GM21717 (cell line): ENCODE data around the gene PILRA.
"Not testable (repeated sequence)": the region's sequence is repeated elsewhere in the genome, so short reads cannot be mapped to it uniquely, and the experiment has no call there.

Experiments used
- ATAC-seq: cut with Tn5 transposase; IDR thresholded peaks from one replicate; pipeline ENCODE4 v1.9.1; 2021; ENCODE audit warnings: mild to moderate bottlenecking, moderate library complexity; ENCODE audit not compliant: unreplicated experiment

PILRA gene

DNA sequence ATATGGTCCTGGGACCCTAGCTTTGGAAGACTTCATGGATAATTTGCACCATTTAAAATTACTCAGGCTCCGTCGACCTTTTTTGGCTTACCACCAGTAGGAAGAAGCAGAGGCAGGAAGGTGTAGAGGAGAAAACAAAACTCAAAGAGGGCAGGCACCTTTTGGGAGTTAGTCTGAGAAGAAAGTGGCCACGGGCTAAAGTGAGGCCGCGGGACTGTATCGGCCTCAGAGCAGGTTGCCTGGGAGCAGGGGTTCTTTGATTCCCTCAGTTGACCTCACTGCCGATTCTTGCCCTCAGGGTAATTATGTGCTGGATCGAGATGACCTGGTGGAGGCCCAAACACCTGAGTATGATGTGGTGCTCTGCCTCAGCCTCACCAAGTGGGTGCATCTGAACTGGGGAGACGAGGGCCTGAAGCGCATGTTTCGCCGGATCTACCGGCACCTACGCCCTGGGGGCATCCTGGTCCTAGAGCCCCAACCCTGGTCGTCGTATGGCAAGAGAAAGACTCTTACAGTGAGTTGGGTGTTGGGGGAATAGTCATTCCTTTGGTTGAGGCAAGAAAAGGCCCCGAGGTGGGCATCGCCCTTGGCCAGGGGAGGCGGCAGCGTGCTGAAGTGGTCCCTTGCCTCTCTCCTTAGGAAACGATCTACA, 59.5 kb downstream of the PILRA start:
- ATAC-seq = no peak

DNA sequence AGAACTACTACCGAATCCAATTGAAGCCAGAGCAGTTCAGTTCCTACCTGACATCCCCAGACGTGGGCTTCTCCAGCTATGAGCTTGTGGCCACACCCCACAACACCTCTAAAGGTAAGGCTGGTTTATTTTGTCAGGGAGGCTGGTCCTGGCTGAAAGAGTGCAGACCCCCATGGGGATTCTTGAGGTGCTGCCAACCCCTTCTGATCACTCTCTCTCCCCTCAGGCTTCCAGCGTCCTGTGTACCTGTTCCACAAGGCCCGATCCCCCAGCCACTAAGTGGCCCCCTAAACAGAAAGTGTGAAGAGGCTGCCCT, 59.9 kb downstream of the PILRA start:
- ATAC-seq = no peak

DNA sequence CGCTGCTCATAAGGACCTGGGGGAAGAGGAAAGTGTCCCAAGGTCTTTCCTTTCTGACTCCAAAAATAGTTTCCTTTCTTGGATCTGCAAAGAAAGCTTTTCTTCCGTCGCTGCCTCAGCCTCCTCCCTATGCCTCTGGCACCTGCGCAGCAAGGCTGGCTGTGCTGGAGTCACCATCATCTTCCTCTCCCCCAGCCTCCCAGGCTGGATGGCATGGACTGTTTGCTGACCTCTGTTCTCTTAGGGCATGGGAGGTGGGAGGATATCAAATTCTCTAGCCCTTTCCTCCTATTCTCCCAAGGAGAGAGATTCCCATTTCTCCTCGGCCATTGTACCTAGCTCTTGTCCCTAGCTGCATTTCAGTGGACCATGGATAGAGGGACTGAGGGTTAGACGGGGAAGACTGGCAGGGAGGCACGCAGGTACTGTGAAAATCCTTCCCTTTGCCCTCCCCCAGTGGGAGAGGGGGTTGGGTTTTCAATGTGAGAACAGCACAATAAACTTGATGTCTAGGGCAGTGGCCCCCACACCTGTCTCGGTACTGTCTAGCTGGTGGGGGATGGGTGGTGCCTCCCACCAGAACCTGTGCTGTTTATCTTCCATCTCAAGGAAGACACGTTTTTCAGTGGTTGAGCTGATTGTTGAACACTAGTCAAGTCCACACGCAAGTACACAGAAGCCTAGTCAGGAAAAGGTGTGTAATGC, 60.5 kb downstream of the PILRA start:
- no peak for ATAC-seq

DNA sequence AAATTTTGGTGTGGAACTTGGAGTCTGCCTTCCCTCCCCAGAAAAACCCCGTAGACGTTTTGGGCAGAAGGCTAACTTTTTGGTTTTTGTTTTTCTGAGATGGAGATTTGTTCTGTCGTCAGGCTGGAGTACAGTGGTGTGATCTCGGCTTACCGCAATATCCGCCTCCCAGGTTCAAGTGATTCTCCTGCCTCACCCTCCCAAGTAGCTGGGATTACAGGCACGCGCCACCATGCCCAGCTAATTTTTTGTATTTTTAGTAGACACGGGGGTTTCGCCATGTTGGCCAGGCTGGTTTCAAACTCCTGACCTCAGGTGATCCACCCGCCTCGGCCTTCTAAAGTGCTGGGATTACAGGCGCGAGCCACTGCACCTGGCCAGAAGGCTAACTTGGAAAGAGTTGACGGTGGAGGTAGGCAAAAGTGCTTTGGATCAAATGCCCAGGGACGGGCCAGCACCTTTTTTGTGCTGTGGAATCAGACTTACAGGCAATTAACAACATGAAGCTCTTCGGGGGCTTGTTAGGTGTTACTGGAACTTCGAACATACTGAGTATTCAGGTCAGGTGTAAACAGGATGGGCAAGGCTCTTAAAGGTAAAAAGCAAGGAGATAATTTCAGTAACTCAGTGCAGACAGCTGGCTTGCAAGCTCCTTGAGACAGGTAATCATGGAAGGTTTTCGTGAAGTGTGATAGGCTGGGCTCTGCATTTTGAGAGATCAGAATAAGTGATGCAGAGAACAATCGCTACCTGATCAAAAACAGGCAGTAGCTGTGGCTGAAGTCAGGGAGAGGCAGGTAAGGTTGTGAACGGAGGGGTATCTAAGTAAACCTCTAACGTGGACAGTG, 61.2 kb downstream of the PILRA start:
- no peak for ATAC-seq

DNA sequence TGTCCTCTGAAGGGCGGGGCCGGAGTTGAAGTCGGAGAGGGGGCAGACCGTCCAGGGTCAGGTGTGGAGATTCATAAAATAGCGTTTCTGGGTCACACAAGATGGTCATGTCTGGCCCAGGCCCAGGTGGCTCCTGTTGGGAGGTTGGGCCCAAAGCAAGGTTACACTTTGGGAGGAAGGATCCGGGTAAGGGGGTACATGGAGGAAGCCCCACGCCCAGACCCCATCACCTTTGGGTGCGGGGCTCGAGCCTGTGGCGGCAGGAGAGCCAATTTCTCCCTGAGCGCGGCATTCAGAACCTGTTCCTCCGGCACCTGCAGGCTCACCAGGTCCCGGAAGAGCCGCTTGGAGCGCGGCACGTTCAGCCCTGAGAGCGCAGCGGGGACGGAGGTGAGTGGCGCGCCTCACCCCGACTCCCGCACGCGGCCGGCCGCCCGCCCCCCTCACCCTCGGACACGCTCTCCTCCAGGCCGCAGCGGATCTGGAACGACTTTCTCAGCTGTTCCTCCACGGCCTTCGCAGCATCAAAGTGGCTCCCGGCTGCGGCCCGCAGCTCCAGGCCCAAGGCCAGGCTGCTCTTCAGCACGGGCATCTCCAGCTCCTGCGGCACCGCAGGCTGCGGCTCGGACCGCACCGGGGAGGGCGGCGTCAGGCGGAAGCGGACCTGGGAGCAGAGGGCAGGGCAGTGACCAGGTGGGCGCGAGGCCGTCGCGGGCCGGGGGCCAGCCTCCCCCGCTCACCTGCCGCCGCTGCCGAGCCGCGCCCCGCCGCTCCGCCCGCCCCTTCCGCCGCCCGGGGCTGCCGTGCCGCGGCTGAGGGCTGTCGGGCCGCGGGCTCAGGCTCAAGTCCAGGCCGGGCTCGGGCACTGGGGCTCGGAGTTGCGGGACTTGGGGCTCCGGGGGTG, 62.4 kb downstream of the PILRA start:
- ATAC-seq = peak; percentile 18

DNA sequence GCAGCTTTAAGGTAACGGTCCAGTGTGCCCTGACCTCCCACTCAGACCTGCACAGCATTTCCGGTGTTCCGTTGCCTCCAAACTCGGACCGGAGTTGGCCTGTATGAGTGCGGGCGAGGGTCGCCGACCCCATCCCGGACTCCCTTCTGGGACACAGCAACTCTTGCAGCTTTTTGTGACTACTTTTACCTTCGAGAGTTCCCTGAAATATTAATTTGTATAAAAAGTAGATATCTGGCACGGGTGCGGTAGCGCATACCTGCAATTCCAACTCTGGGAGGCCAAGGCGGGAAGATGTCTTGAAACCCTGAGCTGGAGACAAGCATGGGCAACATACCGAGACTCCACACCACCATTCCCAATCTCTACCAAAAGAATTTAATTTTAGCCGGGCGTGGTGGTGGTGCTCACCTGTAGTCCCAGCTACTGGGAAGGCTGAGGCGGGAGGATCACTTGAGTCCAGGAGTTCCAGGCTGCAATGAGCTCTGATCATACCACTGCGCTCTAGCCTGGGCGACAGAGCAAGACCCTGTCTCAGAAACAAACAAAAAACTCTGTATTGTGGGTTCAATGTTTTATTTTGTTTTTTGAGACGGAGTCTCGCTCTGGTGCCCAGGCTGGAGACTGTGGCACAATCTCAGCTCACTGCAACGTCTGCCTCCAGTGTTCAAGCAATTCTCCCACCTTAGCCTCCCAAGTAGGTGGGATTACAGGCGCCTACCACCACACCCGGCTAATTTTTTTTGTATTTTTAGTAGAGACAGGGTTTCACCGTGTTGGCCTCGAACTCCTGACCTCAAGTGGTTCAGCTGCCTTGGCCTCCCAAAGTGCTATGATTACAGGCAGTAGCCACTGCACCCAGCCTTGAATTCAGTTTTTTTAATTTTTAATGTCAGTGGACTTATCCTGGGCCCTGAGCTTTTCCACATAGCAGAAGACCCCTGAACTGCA, 64.1 kb downstream of the PILRA start:
- no peak for ATAC-seq

DNA sequence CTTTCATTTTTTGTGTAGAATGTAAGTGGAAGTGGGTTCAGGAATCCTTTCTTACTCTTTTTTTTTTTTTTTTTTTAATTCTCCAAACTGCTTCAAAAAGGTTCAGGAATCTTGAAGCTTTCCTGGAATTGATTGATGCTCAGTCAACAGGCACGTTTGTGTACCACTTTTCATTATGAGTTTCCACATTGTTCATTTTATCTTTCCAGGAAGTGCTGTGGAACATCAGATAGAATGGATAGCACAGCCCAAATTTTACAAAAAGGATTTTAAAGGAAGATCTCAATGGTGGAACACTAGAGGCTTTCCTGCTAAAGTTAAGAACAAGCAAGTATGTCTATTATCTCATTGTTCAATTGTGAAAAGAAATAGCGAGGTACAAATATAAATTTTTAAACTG, 64.9 kb downstream of the PILRA start:
- no peak for ATAC-seq

DNA sequence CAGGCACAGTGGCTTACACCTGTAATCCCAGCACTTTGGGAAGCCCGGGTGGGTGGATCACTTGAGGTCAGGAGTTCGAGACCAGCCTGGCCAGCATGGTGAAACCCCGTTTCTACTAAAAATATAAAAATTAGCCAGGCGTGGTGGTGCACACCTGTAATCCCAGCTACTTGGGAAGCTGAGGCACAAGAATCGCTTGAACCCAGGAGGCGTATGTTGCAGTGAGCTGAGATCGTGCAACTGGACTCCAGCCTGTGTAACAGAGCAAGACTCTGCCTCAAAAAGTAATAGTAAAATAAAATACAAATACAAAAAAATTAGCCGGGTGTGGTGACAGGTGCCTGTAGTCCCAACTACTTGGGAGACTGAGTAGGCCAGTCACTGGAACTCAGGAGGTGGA, 65.4 kb downstream of the PILRA start:
- not testable (repeated sequence) for ATAC-seq

DNA sequence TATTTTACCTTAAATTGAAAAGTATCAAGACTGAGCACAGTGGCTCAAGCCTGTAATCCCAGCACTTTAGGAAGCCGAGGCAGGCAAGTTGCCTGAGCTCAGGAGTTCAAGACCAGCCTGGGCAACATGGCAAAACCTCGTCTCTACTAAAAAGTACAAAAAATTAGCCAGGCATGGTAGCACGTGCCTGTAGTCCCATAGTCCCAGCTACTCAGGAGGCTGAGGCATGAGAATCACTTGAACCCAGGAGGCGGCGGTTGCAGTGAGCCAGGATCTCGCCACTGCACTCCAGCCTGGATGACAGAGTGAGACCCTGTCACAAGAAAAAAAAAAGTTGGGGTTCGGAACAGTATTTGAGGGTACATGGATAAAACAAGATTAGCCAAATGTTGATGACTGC, 66.0 kb downstream of the PILRA start:
- ATAC-seq = not testable (repeated sequence)

DNA sequence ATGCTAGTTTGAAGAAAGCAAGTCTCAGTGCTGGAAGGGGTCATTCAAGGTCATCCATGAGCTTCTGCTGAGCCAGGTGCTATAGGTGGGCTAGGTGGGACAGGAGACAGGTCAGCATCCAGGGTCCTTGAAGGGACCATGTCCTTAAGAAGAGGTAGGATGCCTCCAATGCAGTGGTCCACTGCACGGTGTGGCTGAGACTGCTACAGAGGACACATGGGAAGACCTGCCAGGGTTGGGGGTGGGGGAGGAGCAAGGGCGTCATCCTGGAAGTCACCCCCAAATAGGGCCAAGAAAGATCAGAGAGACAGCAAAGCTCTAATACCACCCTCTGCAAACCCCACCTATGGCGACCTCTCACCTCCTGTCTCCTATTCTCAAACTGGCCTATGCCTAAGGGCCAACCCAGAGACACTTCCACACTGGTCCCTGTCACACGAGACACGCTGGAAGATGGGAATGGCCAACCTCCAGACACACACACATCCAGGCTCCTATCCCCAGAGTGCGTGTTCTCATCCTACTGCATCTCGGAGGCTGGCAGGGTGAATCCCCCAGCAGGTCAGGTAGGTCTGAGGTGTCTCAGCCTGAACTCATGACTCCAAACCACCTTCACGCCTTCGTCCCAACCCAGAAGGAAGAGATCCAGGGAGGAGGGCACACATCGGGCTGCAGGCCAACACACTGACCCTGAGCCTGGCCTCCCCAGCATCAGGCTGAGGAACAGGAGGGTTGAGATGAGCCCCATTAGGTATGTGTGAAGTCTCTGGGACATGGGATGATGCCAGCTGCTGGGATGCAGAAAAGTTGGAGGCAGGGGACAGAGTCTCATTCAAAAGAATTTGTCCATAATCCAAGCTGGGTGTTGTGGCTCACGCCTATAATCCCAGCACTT, 68.6 kb downstream of the PILRA start:
- ATAC-seq = no peak

DNA sequence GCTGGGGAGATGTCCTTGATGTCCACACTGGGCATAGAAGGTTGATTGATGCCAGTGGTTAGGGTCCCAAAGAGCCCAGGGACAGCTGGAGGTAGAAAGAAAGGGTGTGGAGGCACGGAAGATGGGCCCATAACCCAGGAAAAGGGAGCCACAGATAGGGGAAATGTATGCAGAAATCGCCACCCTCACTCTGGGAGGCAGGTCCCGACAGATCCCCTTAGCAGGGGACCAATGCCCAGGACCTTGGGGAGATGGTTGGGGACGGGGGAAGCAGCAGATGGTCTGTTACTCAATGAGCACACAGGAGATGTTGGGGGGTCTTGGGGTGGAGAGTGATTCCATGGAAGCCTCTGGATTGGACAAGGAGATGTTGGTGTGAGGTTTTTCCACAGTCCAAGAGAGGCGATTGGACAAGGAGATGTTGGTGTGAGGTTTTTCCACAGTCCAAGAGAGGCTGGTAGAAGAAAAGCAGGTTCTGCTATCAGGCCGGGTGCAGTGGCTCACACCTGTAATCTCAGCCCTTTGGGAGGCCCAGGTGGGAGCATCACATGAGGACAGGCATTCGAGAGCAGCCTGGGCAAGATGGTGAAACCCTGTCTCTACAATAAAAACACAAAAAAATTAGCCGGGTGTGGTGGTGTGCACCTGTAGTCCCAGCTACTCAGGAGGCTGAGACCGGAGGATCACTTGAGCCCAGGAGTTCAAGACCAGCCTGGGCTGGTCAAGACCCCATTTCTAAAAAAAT, 70.0 kb downstream of the PILRA start:
- no peak for ATAC-seq

DNA sequence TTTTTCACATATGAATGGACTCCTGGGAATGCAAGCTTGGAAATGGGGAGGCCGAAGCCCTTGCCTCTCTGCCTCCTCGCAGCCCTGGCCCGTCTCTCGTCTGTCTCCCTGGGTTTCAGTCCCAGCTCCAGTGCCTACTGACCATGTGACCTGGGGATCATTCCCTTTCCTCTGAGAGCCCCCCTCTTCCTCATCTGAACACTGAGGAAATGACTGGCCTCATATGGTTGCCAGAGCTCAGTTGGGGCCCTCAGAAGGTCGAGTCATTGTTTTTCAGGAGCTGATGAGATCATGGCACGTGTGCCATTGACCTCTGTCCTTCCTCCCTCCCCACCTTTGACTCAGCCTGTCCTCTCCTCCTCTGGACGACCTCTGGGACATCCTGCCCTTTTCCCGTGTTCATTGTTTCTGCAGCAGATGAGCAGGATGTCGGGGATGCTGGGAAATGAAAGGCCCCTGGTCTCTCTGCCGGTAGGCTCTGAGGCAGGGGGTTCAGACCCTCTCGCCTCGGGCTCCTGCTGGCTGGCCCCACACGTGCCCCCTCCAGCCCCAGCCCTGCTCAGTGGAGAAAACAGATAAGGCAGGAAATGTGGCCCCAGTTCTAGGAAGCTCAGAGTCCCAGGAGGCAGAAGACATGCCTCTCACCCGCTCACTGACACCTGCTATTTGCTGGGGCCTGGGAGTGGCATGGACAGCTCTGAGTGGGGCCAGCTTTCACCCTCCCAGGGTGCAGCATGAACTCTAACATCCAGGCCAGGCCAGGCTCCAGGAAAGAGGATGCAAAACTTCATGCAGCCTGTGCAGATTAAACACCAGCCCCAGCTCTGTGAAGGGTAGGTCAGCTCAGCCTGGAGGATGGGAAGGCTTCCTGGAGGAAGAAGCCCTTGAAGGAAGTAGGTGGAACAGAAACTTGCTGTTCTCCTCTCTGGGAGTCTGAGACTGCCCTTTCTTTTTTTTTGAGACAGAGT, 71.3 kb downstream of the PILRA start:
- ATAC-seq = no peak

DNA sequence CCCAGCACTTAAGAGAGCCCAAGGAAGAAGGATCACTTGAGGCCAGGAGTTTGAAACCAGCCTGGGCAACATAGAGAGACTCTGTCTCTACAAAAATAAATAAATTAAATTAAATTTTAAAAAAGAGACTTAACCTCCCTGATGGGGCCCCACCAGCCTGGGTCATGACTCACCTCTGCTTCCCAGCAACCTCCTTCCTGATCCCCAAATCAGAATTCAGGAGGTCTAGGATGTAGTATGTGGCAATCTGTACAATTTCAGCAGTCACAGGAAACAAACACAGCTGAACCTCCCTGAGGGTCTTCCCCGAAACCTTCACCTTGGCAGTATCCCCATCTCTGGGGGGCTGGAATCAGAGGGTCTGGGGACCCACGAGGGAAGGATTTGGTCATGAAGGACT, 72.8 kb downstream of the PILRA start:
- no peak for ATAC-seq

DNA sequence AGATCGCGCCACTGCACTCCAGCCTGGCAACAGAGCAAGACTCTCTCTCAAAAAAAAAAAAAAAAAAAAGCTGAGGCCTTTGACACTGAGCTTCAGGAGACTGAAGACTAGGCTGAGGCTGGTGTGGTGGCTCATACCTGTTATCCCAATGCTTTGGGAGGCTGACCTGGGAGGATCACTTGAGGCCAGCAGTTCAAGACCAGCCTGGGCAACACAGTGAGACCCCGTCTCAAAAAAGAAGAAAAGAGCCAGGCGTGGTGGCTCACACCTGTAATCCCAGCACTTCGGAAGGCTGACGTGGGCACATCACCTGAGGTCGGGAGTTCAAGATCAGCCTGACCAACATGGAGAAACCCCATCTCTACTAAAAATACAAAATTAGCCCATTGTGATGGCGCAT, 74.1 kb downstream of the PILRA start:
- ATAC-seq = not testable (repeated sequence)

DNA sequence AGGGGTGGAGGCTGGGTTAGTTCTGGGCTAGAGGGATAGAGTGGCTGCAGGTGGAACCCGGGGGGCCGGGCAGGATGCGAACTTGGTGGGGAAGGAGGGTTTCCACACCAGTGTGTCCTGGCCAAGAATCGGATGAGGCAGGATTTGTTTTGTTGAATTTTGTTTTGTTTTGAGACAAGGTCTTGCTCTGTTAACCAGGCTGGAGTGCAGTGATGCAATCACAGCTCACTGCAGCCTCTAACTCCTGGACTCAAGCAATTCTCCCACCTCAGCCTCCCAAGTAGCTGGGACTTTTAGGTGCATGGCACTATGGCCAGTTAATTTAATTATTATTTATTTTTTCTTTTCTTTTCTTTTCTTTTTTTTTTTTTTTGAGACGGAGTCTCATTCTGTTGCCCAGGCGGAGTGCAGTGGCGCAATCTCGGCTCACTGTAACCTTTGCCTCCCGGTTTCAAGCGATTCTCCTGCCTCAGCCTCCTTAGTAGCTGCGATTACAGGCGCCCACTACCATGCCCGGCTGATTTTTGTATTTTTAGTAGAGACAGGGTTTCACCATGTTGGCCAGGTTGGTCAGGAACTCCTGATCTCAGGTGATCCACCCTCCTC, 76.0 kb downstream of the PILRA start:
- ATAC-seq = no peak
